NOMO-1 treated with DMSO at 0.1 percent for 48 hours (cell line): ENCODE data around the gene HOXB7.

Experiments
- DNase-seq: peaks from one replicate; lab custom pipeline; 2025; ENCODE audit not compliant: unreplicated experiment; lab: John Stamatoyannopoulos, UW

Gene HOXB7

GRCh38 chr17:48611681-48612455 is 1.1 kb upstream of the HOXB7 start:
- DNase-seq, result no peak

GRCh38 chr17:48611213-48611612 is 396 bp upstream of the HOXB7 start:
- no peak for DNase-seq

GRCh38 chr17:48609759-48610281 is 997 bp downstream of the HOXB7 start:
- no peak for DNase-seq

GRCh38 chr17:48609033-48609432 is 1.8 kb downstream of the HOXB7 start:
- DNase-seq, result no peak

- no peak for DNase-seq
Observed at GRCh38 chr17:48608494-48608834, 2.4 kb downstream of the HOXB7 start.

GRCh38 chr17:48606892-48607614 is 3.8 kb downstream of the HOXB7 start:
- no peak for DNase-seq

GRCh38 chr17:48605991-48606891 is 4.6 kb downstream of the HOXB7 start:
- no peak for DNase-seq

- DNase-seq, result no peak
Observed at GRCh38 chr17:48605409-48605919, 5.4 kb downstream of the HOXB7 start.

- DNase-seq, result no peak
Observed at GRCh38 chr17:48604770-48605329, 6.0 kb downstream of the HOXB7 start, which contains the start of gene HOXB6. Gene HOXB6 (minus strand): TSS chr17:48604986. CDS start chr17:48598150, 6,836 bp downstream.

GRCh38 chr17:48603959-48604769 is 6.7 kb downstream of the HOXB7 start:
- no peak for DNase-seq

- DNase-seq, result no peak
Observed at GRCh38 chr17:48601539-48602425, 9.0 kb downstream of the HOXB7 start.

GRCh38 chr17:48601207-48601538 is 9.6 kb downstream of the HOXB7 start:
- no peak for DNase-seq

GRCh38 chr17:48600244-48601098 is 10.3 kb downstream of the HOXB7 start:
- DNase-seq, result peak; percentile 24

- DNase-seq, result no peak
Observed at GRCh38 chr17:48599354-48599753, 11.5 kb downstream of the HOXB7 start.

- no peak for DNase-seq
Observed at GRCh38 chr17:48598736-48599135, 12.1 kb downstream of the HOXB7 start.

- peak; percentile 54 for DNase-seq
Observed at GRCh38 chr17:48597778-48598631, 12.8 kb downstream of the HOXB7 start.

- no peak for DNase-seq
Observed at GRCh38 chr17:48597528-48597777, 13.4 kb downstream of the HOXB7 start.
